Vein endothelial cell (primary cell): ENCODE data around the gene ZDBF2. TPM values are rescaled to one million over a fixed set of nuclear protein-coding genes. Genes with fewer than 3 reads are reported as not detected.

Source experiments
- small RNA-seq: library from RNA; depleted of rRNA; stranded (forward); fragments of <200 nt; gene quantifications from one replicate; pipeline ENCODE3, GENCODE V24; 2012
- total RNA-seq: library from RNA; depleted of rRNA; stranded (reverse); fragments of >200 nt; gene quantifications from 2 replicates; pipeline ENCODE4 v1.2.3, GENCODE V29; 2012

Gene ZDBF2
- total RNA-seq, result 13.4 and 13.5 TPM in 2 replicates

GRCh38 chr2:206274434-206275311 is at the start of gene ZDBF2:
TSS of gene ZDBF2 (plus strand) at chr2:206274663. CDS start at chr2:206281850, 7,187 bp downstream.

Small RNA genes within 50 kb of the gene (small RNA-seq; reads per million reads assigned to genes)
- gene HMGN1P6 (not detected), gene RN7SKP260 (not detected)

Other genes with a start within 250 kb of the ZDBF2 start
- 9.8 and 12.8 TPM in 2 replicates for gene INO80D, start 188.5 kb upstream of the ZDBF2 start, total RNA-seq
- 93.1 and 154 TPM in 2 replicates for gene NDUFS1, start 115.2 kb upstream of the ZDBF2 start, total RNA-seq
- 517 and 547 TPM in 2 replicates for gene EEF1B2, start 114.8 kb upstream of the ZDBF2 start, total RNA-seq
- 4.5 and 4.9 TPM in 2 replicates for gene ADAM23, start 168.9 kb downstream of the ZDBF2 start, total RNA-seq